Panc1 (cell line): ENCODE results near the gene CAPRIN2. TPM values are rescaled to one million over a fixed set of nuclear protein-coding genes. Genes with fewer than 3 reads are reported as not detected.

ENCODE experiments used
- ATAC-seq: fragments of 200-7000 bp; cut with Tn5 transposase; 2 replicates; pipeline ENCODE4 v1.9.1; 2020; ENCODE audit warnings: mild to moderate bottlenecking, moderate library complexity
- BruUV-seq: library from RNA; stranded (reverse); fragments of 400-500 nt; replicated peaks from 2 replicates; lab custom pipeline; 2021; lab: Mats Ljungman, UMichigan
- CTCF ChIA-PET: fragments of 300-600 bp; sonication (Branson Sonifier 250); formaldehyde crosslinking; loops from one replicate; lab custom pipeline; 2022; ENCODE audit warnings: antibody characterized with exemption; lab: Charles Lee
- POLR2A ChIA-PET: fragments of 300-600 bp; sonication (Branson Sonifier 250); formaldehyde crosslinking; loops from one replicate; lab custom pipeline; 2022; ENCODE audit warnings: antibody characterized with exemption; lab: Charles Lee
- DNase-seq: peaks from one replicate; pipeline ENCODE4 v3.0.0-alpha.2; 2010; ENCODE audit warnings: low read depth, low spot score
- H3K27ac ChIP-seq: 2 replicates; pipeline ENCODE4 v1.5.1; 2011; ENCODE audit warnings: mild to moderate bottlenecking, low read length, inconsistent platforms
- H3K27me3 ChIP-seq: fragments of 200-500 bp; sonication (Bioruptor generic); 2 replicates; pipeline ENCODE4 v1.6.0; 2014; ENCODE audit warnings: low read length, inconsistent platforms; ENCODE audit not compliant: control insufficient read depth, insufficient read depth
- H3K36me3 ChIP-seq: fragments of 200-500 bp; sonication (Bioruptor generic); 2 replicates; pipeline ENCODE4 v1.5.1; 2014; ENCODE audit warnings: inconsistent platforms, mild to moderate bottlenecking, low read length, moderate library complexity; ENCODE audit not compliant: control insufficient read depth, insufficient read depth
- H3K4me1 ChIP-seq: 2 replicates; pipeline ENCODE4 v1.5.1; 2011; ENCODE audit warnings: inconsistent platforms, mild to moderate bottlenecking, low read length, moderate library complexity; ENCODE audit not compliant: control insufficient read depth, insufficient read depth
- H3K4me3 ChIP-seq, 2 experiments: 2 replicates each; pipeline ENCODE4 v1.5.1; 2011 to 2012; ENCODE audit warnings: low read depth in 2 of 2, low read length in 2 of 2, mild to moderate bottlenecking in 2 of 2, inconsistent platforms in 1 of 2, moderate library complexity in 1 of 2
- H3K9me3 ChIP-seq: fragments of 200-500 bp; sonication (Bioruptor generic); 2 replicates; pipeline ENCODE4 v1.5.1; 2014; ENCODE audit warnings: low read depth, mild to moderate bottlenecking, inconsistent platforms, low read length, moderate library complexity; ENCODE audit not compliant: control insufficient read depth, insufficient read depth
- CTCF ChIP-seq: fragments of 450-650 bp; IDR thresholded peaks from 2 replicates; pipeline ENCODE4 v1.5.1; 2017; ENCODE audit warnings: mild to moderate bottlenecking
- POLR2AphosphoS5 ChIP-seq: IDR thresholded peaks from 2 replicates; pipeline ENCODE4 v1.6.1; 2012; ENCODE audit warnings: mild to moderate bottlenecking, low read depth, low read length, moderate library complexity
- REST ChIP-seq, 2 experiments: IDR thresholded peaks; 2 replicates each; pipeline ENCODE4 v1.6.1; 2011 to 2012; ENCODE audit warnings: low read depth in 2 of 2, control low read depth in 1 of 2, low read length in 1 of 2, mild to moderate bottlenecking in 1 of 2, moderate library complexity in 1 of 2; ENCODE audit not compliant: insufficient read depth in 1 of 2
- SIN3A ChIP-seq: IDR thresholded peaks from 2 replicates; pipeline ENCODE4 v1.6.1; 2012; ENCODE audit warnings: low read depth, mild to moderate bottlenecking, low read length, moderate library complexity, borderline replicate concordance; ENCODE audit not compliant: insufficient read depth
- TCF7L2 ChIP-seq: IDR thresholded peaks from 2 replicates; pipeline ENCODE4 v1.6.1; 2011; ENCODE audit warnings: mild to moderate bottlenecking, low read depth, low read length, inconsistent platforms
- in situ Hi-C: cut with HindIII; loops from 2 replicates; pipeline ENCODE4 v1.10.0; 2016; ENCODE audit warnings: low sequenced_read_pairs, low pct_unique_long_range_greater_than_20kb
- intact Hi-C: fragments of 100-400 bp; cut with micrococcal nuclease; formaldehyde crosslinking; loops from one replicate; pipeline ENCODE4 v1.10.0; 2022; ENCODE audit not compliant: unreplicated experiment
- total RNA-seq: library from RNA; stranded (reverse); gene quantifications from one replicate; pipeline ENCODE4 v1.2.1, GENCODE V29; 2021; ENCODE audit not compliant: unreplicated experiment

The CAPRIN2 gene
- total RNA-seq, 1 experiment from 2014 or later: 28.6 TPM

DNA sequence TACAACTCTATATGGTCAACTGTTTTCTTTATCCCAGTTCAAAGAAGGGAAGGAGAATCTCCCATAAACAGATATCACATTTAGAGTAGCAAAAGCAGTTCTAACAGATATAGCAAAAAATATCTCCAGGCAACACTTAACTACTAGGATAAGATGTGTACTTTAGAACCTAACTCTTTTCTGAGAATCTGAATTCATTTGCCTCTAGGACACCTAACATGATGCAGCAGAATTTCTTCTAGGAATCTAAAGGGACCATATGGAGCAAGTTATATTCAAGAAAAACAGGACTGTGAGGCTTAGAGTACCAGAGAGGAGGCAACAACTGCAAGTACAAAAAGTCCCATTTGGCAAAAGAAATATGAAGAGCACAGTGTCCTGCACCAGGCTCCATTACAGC, 24.4 kb upstream of the CAPRIN2 start:
- intact Hi-C loops (no loop called here), in situ Hi-C loops (no loop called here)
- no TSS peak for BruUV-seq
- DNase-seq (no peak), ATAC-seq (no peak)
- no peaks in the 10 kb centered on the region for H3K27me3 ChIP-seq
- peaks cover 30% of the 10 kb centered on the region for H3K9me3 ChIP-seq
- TF ChIP-seq CTCF (no peak), TCF7L2 (no peak), POLR2AphosphoS5 (no peak), REST (IDR thresholded peaks at IDR 0.05; ENCODE audit: insufficient read depth in 1 of 2, low read depth in 2 of 2, low read length in 1 of 2) (no peak), SIN3A (no peak)
- ChIA-PET CTCF (no interaction called here), POLR2A (no interaction called here)
- H3K27ac ChIP-seq: no peak overlapping the region
- H3K4me1 ChIP-seq: no peaks in the 10 kb centered on the region
- H3K4me3 ChIP-seq: no peak overlapping the region
- no peaks in the 10 kb centered on the region for H3K36me3 ChIP-seq

DNA sequence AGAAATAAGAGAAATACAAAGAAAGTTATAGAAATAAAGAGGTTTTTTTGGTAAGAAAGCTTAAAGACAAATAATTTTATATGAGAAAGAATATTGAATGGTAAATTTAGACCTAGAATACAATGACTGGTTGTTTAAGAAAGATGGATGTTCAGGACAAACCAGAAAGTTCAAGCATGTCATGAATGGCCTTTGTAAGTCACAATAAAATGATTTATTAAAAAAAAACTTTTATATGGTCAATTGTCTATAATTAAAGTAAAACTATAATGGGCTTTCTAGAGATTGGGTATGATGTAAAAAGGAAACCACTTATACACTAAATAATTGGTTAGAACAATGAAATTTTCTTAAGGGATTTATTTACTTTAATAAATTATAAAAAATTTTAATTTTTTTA, 19.8 kb upstream of the CAPRIN2 start:
- intact Hi-C loops (no loop called here), in situ Hi-C loops (no loop called here)
- H3K36me3 ChIP-seq: no peaks in the 10 kb centered on the region
- POLR2A ChIA-PET: no interaction called here
- H3K4me1 ChIP-seq: no peaks in the 10 kb centered on the region
- no peaks in the 10 kb centered on the region for H3K27me3 ChIP-seq
- BruUV-seq: no TSS peak
- TF ChIP-seq TCF7L2 (no peak), CTCF (no peak), REST (IDR thresholded peaks at IDR 0.05; ENCODE audit: insufficient read depth in 1 of 2, low read depth in 2 of 2, low read length in 1 of 2) (no peak), POLR2AphosphoS5 (no peak), SIN3A (no peak)
- ATAC-seq (no peak), DNase-seq (no peak)
- peaks cover 36% of the 10 kb centered on the region for H3K9me3 ChIP-seq
- H3K27ac ChIP-seq: no peak overlapping the region
- H3K4me3 ChIP-seq: no peak overlapping the region
- CTCF ChIA-PET: interaction anchor here (0.8 kb wide), 1 partner anchor 14 kb away, joined by 3 read pairs; no protein-coding TSS in a partner anchor
